NCI-H526 treated with DMSO at 0.1 percent for 48 hours (cell line): ENCODE measurements around the gene CAMK2N1.

Experiments
- DNase-seq: peaks from one replicate; lab custom pipeline; 2025; lab: John Stamatoyannopoulos, UW

CAMK2N1 gene

GRCh38 chr1:20443703-20444586 is 42.1 kb downstream of the CAMK2N1 start:
- DNase-seq = no peak

GRCh38 chr1:20442920-20443625 is 42.9 kb downstream of the CAMK2N1 start:
- no peak for DNase-seq

- DNase-seq = no peak
Observed at GRCh38 chr1:20440785-20441200, 45.2 kb downstream of the CAMK2N1 start.

GRCh38 chr1:20439282-20439681 is 46.7 kb downstream of the CAMK2N1 start:
- DNase-seq = no peak

- DNase-seq = no peak
Observed at GRCh38 chr1:20437640-20438039, 48.4 kb downstream of the CAMK2N1 start.

- DNase-seq = no peak
Observed at GRCh38 chr1:20432891-20433290, 53.1 kb downstream of the CAMK2N1 start.
